CD14-positive monocyte (primary cell): ENCODE data around the gene SPECC1L. TPM values are rescaled to one million over a fixed set of nuclear protein-coding genes. Genes with fewer than 3 reads are reported as not detected.

Source experiments
- DNase-seq, 3 donors: peaks; one replicate each; pipeline ENCODE4 v3.0.0-alpha.2; 2011 to 2022
- H2AFZ ChIP-seq: 2 replicates; pipeline ENCODE4 v1.6.0; 2012; ENCODE audit warnings: mild to moderate bottlenecking, low read depth, low read length, inconsistent platforms; ENCODE audit not compliant: insufficient read depth, poor library complexity, severe bottlenecking
- H3K27ac ChIP-seq, 2 donors: 1 replicate in 1 of 2; 2 replicates in 1 of 2; pipeline ENCODE4 v1.5.1; 2012 to 2013; ENCODE audit warnings: low read length in 2 of 2, control low read depth in 1 of 2, inconsistent platforms in 1 of 2, low read depth in 1 of 2, mild to moderate bottlenecking in 1 of 2
- H3K27me3 ChIP-seq, 2 donors: one replicate each; pipeline versions ENCODE4 v1.6.0 to v1.6.1; 2011 to 2013; ENCODE audit warnings: low read length in 2 of 2; ENCODE audit not compliant: control insufficient read depth in 2 of 2, insufficient read depth in 2 of 2
- H3K36me3 ChIP-seq, 2 donors: replicated peaks in 1 of 2; 1 replicate in 1 of 2; 2 replicates in 1 of 2; pipeline versions ENCODE4 v1.5.1 to v1.6.1; 2012 to 2013; ENCODE audit warnings: low read length in 2 of 2, control low read depth in 1 of 2, inconsistent platforms in 1 of 2, mild to moderate bottlenecking in 1 of 2; ENCODE audit not compliant: insufficient read depth in 2 of 2, control insufficient read depth in 1 of 2
- H3K4me1 ChIP-seq, 2 donors: 1 replicate in 1 of 2; 2 replicates in 1 of 2; pipeline versions ENCODE4 v1.5.1 to v1.6.1; 2012 to 2013; ENCODE audit warnings: low read length in 2 of 2, control low read depth in 1 of 2, inconsistent platforms in 1 of 2, mild to moderate bottlenecking in 1 of 2, moderate library complexity in 1 of 2; ENCODE audit not compliant: insufficient read depth in 2 of 2, control insufficient read depth in 1 of 2
- H3K4me2 ChIP-seq: replicated peaks from 2 replicates; pipeline ENCODE3; 2012; ENCODE audit warnings: low read length, moderate library complexity, mild to moderate bottlenecking; ENCODE audit not compliant: poor library complexity, severe bottlenecking; ENCODE audit errors: extremely low read depth
- H3K4me3 ChIP-seq, 3 experiments: fragments of 200-600 bp in 1 of 3; sonication (generic) in 1 of 3; replicated peaks in 1 of 3; 1 replicate in 2 of 3; 2 replicates in 1 of 3; pipeline ENCODE4 v1.5.1; 2011 to 2013; ENCODE audit warnings: low read length in 3 of 3, mild to moderate bottlenecking in 3 of 3, control low read depth in 2 of 3, low read depth in 2 of 3, inconsistent platforms in 1 of 3, moderate library complexity in 1 of 3
- H3K79me2 ChIP-seq: 2 replicates; pipeline ENCODE4 v1.6.0; 2012; ENCODE audit warnings: mild to moderate bottlenecking, control low read depth, inconsistent platforms, low read length, moderate library complexity; ENCODE audit not compliant: insufficient read depth
- H3K9ac ChIP-seq: 2 replicates; pipeline ENCODE4 v1.6.0; 2017; ENCODE audit warnings: low read length, mild to moderate bottlenecking; ENCODE audit not compliant: insufficient read depth, poor library complexity, severe bottlenecking
- H3K9me3 ChIP-seq, 2 donors: replicated peaks in 1 of 2; 1 replicate in 1 of 2; 2 replicates in 1 of 2; pipeline versions ENCODE4 v1.5.1 to v1.6.1; 2012 to 2013; ENCODE audit warnings: low read length in 2 of 2, control low read depth in 1 of 2; ENCODE audit not compliant: control insufficient read depth in 1 of 2, insufficient read depth in 1 of 2
- H4K20me1 ChIP-seq: 2 replicates; pipeline ENCODE4 v1.6.0; 2012; ENCODE audit warnings: mild to moderate bottlenecking, low read length, control low read depth, moderate library complexity; ENCODE audit not compliant: insufficient read depth
- H3K27ac Mint-ChIP-seq, 7 donors: one replicate each; pipeline ENCODE4 v1.8.0; 2020; ENCODE audit warnings: mild to moderate bottlenecking in 7 of 7, mixed read lengths in 7 of 7, moderate library complexity in 6 of 7, inconsistent platforms in 2 of 7
- H3K27me3 Mint-ChIP-seq, 3 donors: one replicate each; pipeline ENCODE4 v1.8.0; 2021 to 2022; ENCODE audit warnings: low read depth in 3 of 3, mild to moderate bottlenecking in 3 of 3, mixed read lengths in 3 of 3, moderate library complexity in 3 of 3, inconsistent platforms in 1 of 3
- H3K36me3 Mint-ChIP-seq, 2 donors: one replicate each; pipeline ENCODE4 v1.8.0; 2020; ENCODE audit warnings: mixed read lengths in 2 of 2, inconsistent platforms in 1 of 2, mild to moderate bottlenecking in 1 of 2
- H3K4me1 Mint-ChIP-seq: one replicate; pipeline ENCODE4 v1.8.0; 2020; ENCODE audit warnings: mild to moderate bottlenecking, mixed read lengths
- H3K4me3 Mint-ChIP-seq, 2 donors: one replicate each; pipeline ENCODE4 v1.8.0; 2020; ENCODE audit warnings: mild to moderate bottlenecking in 2 of 2, mixed read lengths in 2 of 2, moderate library complexity in 1 of 2
- H3K9me3 Mint-ChIP-seq, 7 donors: one replicate each; pipeline ENCODE4 v1.8.0; 2020 to 2022; ENCODE audit warnings: mixed read lengths in 7 of 7, mild to moderate bottlenecking in 6 of 7, moderate library complexity in 6 of 7, inconsistent platforms in 2 of 7
- WGBS: methylation state at CpG from one replicate; pipeline ENCODE4 v1.1.5; 2013; ENCODE audit warnings: missing lambda C conversion rate; ENCODE audit not compliant: insufficient coverage; 5-methylcytosine and 5-hydroxymethylcytosine counted together
- intact Hi-C, 2 donors: fragments of 100-400 bp; cut with micrococcal nuclease; formaldehyde crosslinking; loops; one replicate each; pipeline versions ENCODE4 v1.15.0 to v1.15.1; 2023
- polyA plus RNA-seq, 3 donors: library from polyadenylated mRNA; depleted of rRNA in 1 of 3; unstranded in 2 of 3; stranded (reverse) in 1 of 3; fragments of 300-500 nt in 2 of 3; fragments of >200 nt in 1 of 3; fragmentation: Illumina TruSeq in 2 of 3; gene quantifications; 1 replicate in 2 of 3; 2 replicates in 1 of 3; pipeline ENCODE4 v1.2.3, GENCODE V29; 2012 to 2021
- TF ChIP-seq, protein P1 (sequence below): fragments of 200-600 bp; IDR thresholded peaks from one replicate; pipeline ENCODE4 v1.8.0; 2022; ENCODE audit warnings: antibody characterized with exemption, mild to moderate bottlenecking

The SPECC1L gene
- polyA plus RNA-seq, 3 donors: 2.5 to 7.2 (median 4.9) TPM

GRCh38 chr22:24424001-24424900 is 153.6 kb downstream of the SPECC1L start:
- Histone ChIP-seq H3K9ac (peak overlapping the region; percentile 84), H3K4me1 (peaks cover 48 to 60% of the 10 kb centered on the region in 2 donors), H3K9me3 (no peaks in the 10 kb centered on the region), H2AFZ (peak overlapping the region; percentile 72), H3K36me3 (no peaks in the 10 kb centered on the region), H3K27ac (peak overlapping the region in 1 of 2 donors; percentile 84), H3K4me3 (peak overlapping the region; percentile 42 to 77 (median 73)), H3K27me3 (no peaks in the 10 kb centered on the region), H3K79me2 (peaks cover 50% of the 10 kb centered on the region), H4K20me1 (no peaks in the 10 kb centered on the region), H3K4me2 (peak overlapping the region; percentile 86)
- Mint-ChIP-seq H3K9me3 (no peaks in the 10 kb centered on the region), H3K4me3 (peak overlapping the region; percentile 84 to 89), H3K4me1 (peaks cover 46% of the 10 kb centered on the region), H3K36me3 (peaks cover 17 to 26% of the 10 kb centered on the region in 2 donors), H3K27ac (peak overlapping the region in 6 of 7 donors; percentile 36 to 92 (median 76)), H3K27me3 (peaks cover 18 to 39% (median 20%) of the 10 kb centered on the region in 3 donors)
- TF ChIP-seq, protein P1, sequence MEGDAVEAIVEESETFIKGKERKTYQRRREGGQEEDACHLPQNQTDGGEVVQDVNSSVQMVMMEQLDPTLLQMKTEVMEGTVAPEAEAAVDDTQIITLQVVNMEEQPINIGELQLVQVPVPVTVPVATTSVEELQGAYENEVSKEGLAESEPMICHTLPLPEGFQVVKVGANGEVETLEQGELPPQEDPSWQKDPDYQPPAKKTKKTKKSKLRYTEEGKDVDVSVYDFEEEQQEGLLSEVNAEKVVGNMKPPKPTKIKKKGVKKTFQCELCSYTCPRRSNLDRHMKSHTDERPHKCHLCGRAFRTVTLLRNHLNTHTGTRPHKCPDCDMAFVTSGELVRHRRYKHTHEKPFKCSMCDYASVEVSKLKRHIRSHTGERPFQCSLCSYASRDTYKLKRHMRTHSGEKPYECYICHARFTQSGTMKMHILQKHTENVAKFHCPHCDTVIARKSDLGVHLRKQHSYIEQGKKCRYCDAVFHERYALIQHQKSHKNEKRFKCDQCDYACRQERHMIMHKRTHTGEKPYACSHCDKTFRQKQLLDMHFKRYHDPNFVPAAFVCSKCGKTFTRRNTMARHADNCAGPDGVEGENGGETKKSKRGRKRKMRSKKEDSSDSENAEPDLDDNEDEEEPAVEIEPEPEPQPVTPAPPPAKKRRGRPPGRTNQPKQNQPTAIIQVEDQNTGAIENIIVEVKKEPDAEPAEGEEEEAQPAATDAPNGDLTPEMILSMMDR: peak; percentile 9
- intact Hi-C loops: loop anchor here in 1 of 2 donors (5.0 kb wide), 2 partner anchors 78 to 98 kb away; no protein-coding TSS in a partner anchor
- DNase-seq: no peak
- WGBS: 15% methylated on average over 98 of the region's 105 CpGs

- Histone ChIP-seq H3K27ac (peak overlapping the region in 1 of 2 donors; percentile 84), H3K4me1 (peaks cover 57 to 68% of the 10 kb centered on the region in 2 donors)
Observed at GRCh38 chr22:24424901-24425775, 154.5 kb downstream of the SPECC1L start.

More at GRCh38 chr22:24424901-24425775, 154.5 kb downstream of the SPECC1L start:
- WGBS: 97% methylated on average over 21 of the region's 32 CpGs
- no peaks in the 10 kb centered on the region for H3K36me3 ChIP-seq
- no peak overlapping the region for H2AFZ ChIP-seq
- Mint-ChIP-seq H3K36me3 (peaks cover 17 to 26% of the 10 kb centered on the region in 2 donors), H3K4me1 (peaks cover 51% of the 10 kb centered on the region), H3K9me3 (no peaks in the 10 kb centered on the region), H3K27ac (peak overlapping the region in 6 of 7 donors; percentile 40 to 94 (median 82)), H3K27me3 (peaks cover 18 to 38% (median 20%) of the 10 kb centered on the region in 3 donors), H3K4me3 (peak overlapping the region; percentile 84 to 89)
- H3K4me3 ChIP-seq: peak overlapping the region; percentile 42 to 77 (median 73)
- no peaks in the 10 kb centered on the region for H3K9me3 ChIP-seq
- intact Hi-C loops: loop anchor here (5.0 kb wide), 3 partner anchors 47 to 97 kb away; no protein-coding TSS in a partner anchor
- peak overlapping the region; percentile 86 for H3K4me2 ChIP-seq
- no peaks in the 10 kb centered on the region for H4K20me1 ChIP-seq
- H3K27me3 ChIP-seq: no peaks in the 10 kb centered on the region
- TF ChIP-seq, protein P1: no peak
- H3K79me2 ChIP-seq: peaks cover 59% of the 10 kb centered on the region
- H3K9ac ChIP-seq: peak overlapping the region; percentile 84
- no peak for DNase-seq
